ENCODE data around the gene RNF220. TPM values are rescaled to one million over a fixed set of nuclear protein-coding genes. Genes with fewer than 3 reads are reported as not detected.

Gene RNF220
- total RNA-seq, 6 experiments from 2014 or later, result 19.2 to 57.9 (median 23.0) TPM

- no peaks in the 10 kb centered on the region for H3K27me3 ChIP-seq
- no peaks in the 10 kb centered on the region for H3K9me3 ChIP-seq
- H3K36me3 ChIP-seq, result no peaks in the 10 kb centered on the region
- no peaks in the 10 kb centered on the region for H3K4me1 ChIP-seq
- intact Hi-C loops (cut with DNase I), result no loop called here
- no peak overlapping the region for H3K4me3 ChIP-seq
- DNase-seq (no peak), ATAC-seq (peak in 1 of 4 donors; percentile 40)
- TF ChIP-seq POLR2A (IDR thresholded peaks at IDR 0.05) (no peak), CTCF (IDR thresholded peaks at IDR 0.05) (no peak)
- 47% methylated on average over 3 of the region's 14 CpGs for WGBS (ENCODE audit: insufficient coverage, low coverage, low lambda C conversion rate, missing lambda C conversion rate)
- no peak overlapping the region for H3K27ac ChIP-seq
Observed at GRCh38 chr1:44542420-44543063, 137.5 kb downstream of the RNF220 start.

DNA sequence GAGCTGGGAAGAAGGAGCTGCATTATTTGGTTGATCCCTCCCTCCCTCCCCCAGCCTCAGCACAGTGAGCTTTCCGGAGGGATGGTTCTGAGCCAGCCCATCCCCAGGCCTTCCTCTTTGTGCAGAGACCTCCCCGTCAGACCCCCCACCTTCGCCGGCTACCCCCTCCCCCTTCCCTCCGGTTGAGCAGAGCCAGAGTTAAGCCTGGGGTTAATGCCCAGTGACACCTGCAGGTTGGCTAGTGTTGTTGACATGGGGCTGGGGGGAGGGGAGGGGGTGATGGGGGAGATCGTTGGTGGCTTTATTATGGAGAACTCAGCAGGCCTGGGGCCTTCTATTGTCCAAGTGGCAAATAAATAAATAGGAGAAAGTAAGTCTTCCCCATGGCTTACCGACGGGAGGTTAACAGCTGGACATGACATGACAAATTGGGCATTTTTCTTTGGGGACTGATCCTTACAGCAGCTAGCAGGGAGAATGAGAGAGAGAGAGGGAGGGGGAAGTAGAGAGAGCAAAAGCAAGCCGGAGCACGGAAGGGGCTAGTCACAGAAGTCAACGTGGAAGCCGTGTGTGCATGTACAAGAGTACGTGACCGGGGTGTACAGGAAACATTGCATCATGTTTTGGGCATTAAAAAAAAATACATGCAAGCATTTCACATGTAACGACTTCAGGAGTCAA is 138.1 kb downstream of the RNF220 start:
- H3K4me1 ChIP-seq, result no peaks in the 10 kb centered on the region
- no peak overlapping the region for H3K4me3 ChIP-seq
- 16% methylated on average over 14 of the region's 15 CpGs for WGBS (ENCODE audit: insufficient coverage, low coverage, low lambda C conversion rate, missing lambda C conversion rate)
- ATAC-seq (no peak), DNase-seq (no peak)
- TF ChIP-seq CTCF (IDR thresholded peaks at IDR 0.05) (no peak), POLR2A (IDR thresholded peaks at IDR 0.05) (no peak)
- H3K27me3 ChIP-seq, result no peaks in the 10 kb centered on the region
- H3K27ac ChIP-seq, result no peak overlapping the region
- H3K9me3 ChIP-seq, result no peaks in the 10 kb centered on the region
- H3K36me3 ChIP-seq, result no peaks in the 10 kb centered on the region
- intact Hi-C loops (cut with DNase I), result no loop called here

DNA sequence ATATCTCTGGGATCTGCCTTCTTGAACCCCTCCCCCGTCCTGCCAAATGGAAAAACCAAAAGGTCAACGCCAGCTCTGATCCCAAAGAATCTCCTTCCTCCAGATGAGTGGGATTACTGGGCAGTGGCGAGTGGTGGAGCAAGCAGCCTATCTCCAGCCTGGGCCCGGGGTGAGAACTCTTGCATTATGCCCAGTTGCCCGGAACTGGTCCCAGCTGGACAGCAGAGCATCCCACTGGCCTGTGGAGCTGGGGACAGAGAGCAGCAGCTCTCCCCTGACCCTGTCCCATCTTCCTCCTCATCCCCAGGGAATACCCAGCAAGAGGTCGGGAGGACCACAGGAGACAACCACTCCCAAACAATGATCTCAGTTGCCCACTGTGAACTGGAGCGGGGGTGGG is 138.7 kb downstream of the RNF220 start:
- TF ChIP-seq CTCF (IDR thresholded peaks at IDR 0.05) (no peak), POLR2A (IDR thresholded peaks at IDR 0.05) (no peak)
- Histone ChIP-seq H3K36me3 (no peaks in the 10 kb centered on the region), H3K4me1 (no peaks in the 10 kb centered on the region), H3K9me3 (no peaks in the 10 kb centered on the region), H3K27me3 (no peaks in the 10 kb centered on the region), H3K27ac (no peak overlapping the region), H3K4me3 (no peak overlapping the region)
- WGBS (ENCODE audit: insufficient coverage, low coverage, low lambda C conversion rate, missing lambda C conversion rate), result 11% methylated on average over 5 of the region's 7 CpGs
- ATAC-seq (no peak), DNase-seq (no peak)
- intact Hi-C loops (cut with DNase I), result no loop called here

- no peaks in the 10 kb centered on the region for H3K9me3 ChIP-seq
- DNase-seq (no peak), ATAC-seq (no peak)
- H3K27ac ChIP-seq, result no peak overlapping the region
- 68% methylated on average over 7 of the region's 9 CpGs for WGBS (ENCODE audit: insufficient coverage, low coverage, low lambda C conversion rate, missing lambda C conversion rate)
- intact Hi-C loops (cut with DNase I), result no loop called here
- no peaks in the 10 kb centered on the region for H3K27me3 ChIP-seq
- no peak for TF ChIP-seq CTCF (IDR thresholded peaks at IDR 0.05)
- no peaks in the 10 kb centered on the region for H3K36me3 ChIP-seq
- H3K4me1 ChIP-seq, result no peaks in the 10 kb centered on the region
- H3K4me3 ChIP-seq, result no peak overlapping the region
Observed at GRCh38 chr1:44544960-44545359, 139.9 kb downstream of the RNF220 start.
